ENCODE data around the gene YIPF2.

DNA sequence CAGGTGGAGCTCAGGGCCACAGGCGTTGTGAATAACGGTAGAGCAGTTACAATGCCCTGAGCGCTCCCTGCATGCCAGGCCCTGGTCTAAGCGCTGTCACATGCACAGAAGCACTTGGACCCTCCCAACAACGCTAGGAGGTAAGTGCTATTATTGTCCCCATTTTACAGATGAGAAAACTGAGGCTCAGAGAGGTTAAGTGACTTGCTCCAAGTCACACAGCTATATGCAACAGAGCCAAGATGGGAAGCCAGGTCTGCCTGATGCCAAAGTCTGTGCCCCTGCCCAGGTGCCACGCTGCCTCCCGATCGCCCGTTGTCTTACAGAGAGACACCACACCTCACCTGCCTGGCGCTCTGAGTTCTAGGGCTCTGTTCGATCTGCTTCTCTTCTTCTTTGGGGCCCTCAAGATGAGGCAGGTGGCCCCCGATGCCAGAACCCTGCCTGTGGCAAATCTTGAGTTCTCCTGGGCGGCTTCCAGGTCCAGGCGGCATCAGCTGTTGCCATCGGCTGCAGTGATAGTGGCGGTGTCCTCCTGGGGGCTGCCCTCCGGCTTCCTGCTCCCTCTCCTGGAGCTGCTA is 20.0 kb downstream of the YIPF2 start:
- TF ChIP-seq, protein P1, sequence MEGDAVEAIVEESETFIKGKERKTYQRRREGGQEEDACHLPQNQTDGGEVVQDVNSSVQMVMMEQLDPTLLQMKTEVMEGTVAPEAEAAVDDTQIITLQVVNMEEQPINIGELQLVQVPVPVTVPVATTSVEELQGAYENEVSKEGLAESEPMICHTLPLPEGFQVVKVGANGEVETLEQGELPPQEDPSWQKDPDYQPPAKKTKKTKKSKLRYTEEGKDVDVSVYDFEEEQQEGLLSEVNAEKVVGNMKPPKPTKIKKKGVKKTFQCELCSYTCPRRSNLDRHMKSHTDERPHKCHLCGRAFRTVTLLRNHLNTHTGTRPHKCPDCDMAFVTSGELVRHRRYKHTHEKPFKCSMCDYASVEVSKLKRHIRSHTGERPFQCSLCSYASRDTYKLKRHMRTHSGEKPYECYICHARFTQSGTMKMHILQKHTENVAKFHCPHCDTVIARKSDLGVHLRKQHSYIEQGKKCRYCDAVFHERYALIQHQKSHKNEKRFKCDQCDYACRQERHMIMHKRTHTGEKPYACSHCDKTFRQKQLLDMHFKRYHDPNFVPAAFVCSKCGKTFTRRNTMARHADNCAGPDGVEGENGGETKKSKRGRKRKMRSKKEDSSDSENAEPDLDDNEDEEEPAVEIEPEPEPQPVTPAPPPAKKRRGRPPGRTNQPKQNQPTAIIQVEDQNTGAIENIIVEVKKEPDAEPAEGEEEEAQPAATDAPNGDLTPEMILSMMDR (conservative IDR thresholded peaks at IDR 0.05; ENCODE audit: low read depth, low read length) = no peak
- no peak for TF ChIP-seq EZH2 (IDR thresholded peaks at IDR 0.05; ENCODE audit: low read length, unreplicated experiment)

All from PC-3 (cell line).